GM12891 (cell line): ENCODE measurements around the gene MAGI1.
"Not testable (repeated sequence)": the region's sequence is repeated elsewhere in the genome, so short reads cannot be mapped to it uniquely, and the experiment has no call there.

Experiments
- DNase-seq: peaks from one replicate; pipeline ENCODE4 v3.0.0; 2011; ENCODE audit warnings: low spot score; ENCODE audit not compliant: insufficient read length
- FAIRE-seq: peaks from 2 replicates; lab custom pipeline; 2011; peaks lifted over from hg19 to GRCh38; lab: Jason Lieb, UNC
- PAX5 ChIP-seq: IDR thresholded peaks from 2 replicates; pipeline ENCODE4 v1.6.1; 2011; ENCODE audit warnings: low read length, moderate library complexity, mild to moderate bottlenecking; ENCODE audit not compliant: insufficient read depth, severe bottlenecking
- POLR2A ChIP-seq: IDR thresholded peaks from 2 replicates; pipeline ENCODE4 v1.6.1; 2011; ENCODE audit warnings: low read depth, low read length, control low read depth
- POLR2AphosphoS5 ChIP-seq: IDR thresholded peaks from 2 replicates; pipeline ENCODE4 v1.6.1; 2011; ENCODE audit warnings: low read depth, low read length, control low read depth
- POU2F2 ChIP-seq: IDR thresholded peaks from 2 replicates; pipeline ENCODE4 v1.6.1; 2011; ENCODE audit warnings: low read depth, mild to moderate bottlenecking, control low read depth, low read length, moderate library complexity
- SPI1 ChIP-seq: IDR thresholded peaks from 2 replicates; pipeline ENCODE4 v1.6.1; 2011; ENCODE audit warnings: low read depth, low read length, control low read depth
- TAF1 ChIP-seq: IDR thresholded peaks from 2 replicates; pipeline ENCODE4 v1.6.1; 2011; ENCODE audit warnings: low read depth, low read length, control low read depth

Gene MAGI1

GRCh38 chr3:65873028-65873427 lies 165.7 kb downstream of the MAGI1 start:
- FAIRE-seq, result no peak
- TF ChIP-seq POLR2AphosphoS5 (no peak), SPI1 (no peak), TAF1 (no peak)
- DNase-seq, result no peak

- TF ChIP-seq POLR2AphosphoS5, result no peak
- FAIRE-seq, result no peak
- DNase-seq, result no peak
Measured at GRCh38 chr3:65871305-65872141, 167.2 kb downstream of the MAGI1 start.

- FAIRE-seq (no peak), DNase-seq (no peak)
- TF ChIP-seq POU2F2, result no peak
- no peak for TF ChIP-seq SPI1
- TF ChIP-seq PAX5, result no peak
- no peak for TF ChIP-seq TAF1
- TF ChIP-seq POLR2A, result no peak
- TF ChIP-seq POLR2AphosphoS5, result no peak
Measured at GRCh38 chr3:65869798-65870197, 168.9 kb downstream of the MAGI1 start.

GRCh38 chr3:65867463-65868210 lies 171.1 kb downstream of the MAGI1 start:
- DNase-seq, result no peak
- FAIRE-seq, result no peak
- TF ChIP-seq POLR2A, result no peak
- no peak for TF ChIP-seq SPI1
- no peak for TF ChIP-seq POLR2AphosphoS5
- no peak for TF ChIP-seq PAX5
- TF ChIP-seq POU2F2, result no peak
- TF ChIP-seq TAF1, result no peak

GRCh38 chr3:65864357-65864904 lies 174.3 kb downstream of the MAGI1 start:
- TF ChIP-seq TAF1, result no peak
- no peak for TF ChIP-seq POLR2AphosphoS5
- TF ChIP-seq PAX5, result no peak
- no peak for TF ChIP-seq POLR2A
- TF ChIP-seq SPI1, result no peak
- TF ChIP-seq POU2F2, result no peak
- no peak for FAIRE-seq
- DNase-seq, result no peak

GRCh38 chr3:65861718-65862117 lies 177.0 kb downstream of the MAGI1 start:
- FAIRE-seq, result no peak
- no peak for DNase-seq
- no peak for TF ChIP-seq POLR2AphosphoS5
- no peak for TF ChIP-seq SPI1
- TF ChIP-seq TAF1, result no peak
- TF ChIP-seq POU2F2, result no peak
- no peak for TF ChIP-seq POLR2A
- no peak for TF ChIP-seq PAX5

GRCh38 chr3:65859612-65860011 lies 179.1 kb downstream of the MAGI1 start:
- not testable (repeated sequence) for DNase-seq, FAIRE-seq

- DNase-seq (no peak), FAIRE-seq (no peak)
- TF ChIP-seq POLR2AphosphoS5 (no peak), TAF1 (no peak), POLR2A (no peak), SPI1 (no peak), PAX5 (no peak), POU2F2 (no peak)
Measured at GRCh38 chr3:65858749-65859148, 180.0 kb downstream of the MAGI1 start.

GRCh38 chr3:65857327-65857726 lies 181.4 kb downstream of the MAGI1 start:
- no peak for FAIRE-seq
- TF ChIP-seq POLR2A, result no peak
- no peak for TF ChIP-seq POU2F2
- TF ChIP-seq TAF1, result no peak
- no peak for TF ChIP-seq POLR2AphosphoS5
- TF ChIP-seq PAX5, result no peak
- no peak for TF ChIP-seq SPI1
- no peak for DNase-seq

- no peak for FAIRE-seq
- TF ChIP-seq PAX5 (no peak), POLR2AphosphoS5 (no peak), SPI1 (no peak), POU2F2 (no peak), TAF1 (no peak), POLR2A (no peak)
- DNase-seq, result no peak
Measured at GRCh38 chr3:65856907-65857306, 181.8 kb downstream of the MAGI1 start.
